DMS153 treated with DMSO at 0.1 percent for 48 hours (cell line): ENCODE measurements around the gene BUB1B.
"Not testable (repeated sequence)": the region's sequence is repeated elsewhere in the genome, so short reads cannot be mapped to it uniquely, and the experiment has no call there.

ENCODE experiments used
- DNase-seq: peaks from one replicate; lab custom pipeline; 2025; ENCODE audit not compliant: unreplicated experiment; lab: John Stamatoyannopoulos, UW

The BUB1B gene, protein sequence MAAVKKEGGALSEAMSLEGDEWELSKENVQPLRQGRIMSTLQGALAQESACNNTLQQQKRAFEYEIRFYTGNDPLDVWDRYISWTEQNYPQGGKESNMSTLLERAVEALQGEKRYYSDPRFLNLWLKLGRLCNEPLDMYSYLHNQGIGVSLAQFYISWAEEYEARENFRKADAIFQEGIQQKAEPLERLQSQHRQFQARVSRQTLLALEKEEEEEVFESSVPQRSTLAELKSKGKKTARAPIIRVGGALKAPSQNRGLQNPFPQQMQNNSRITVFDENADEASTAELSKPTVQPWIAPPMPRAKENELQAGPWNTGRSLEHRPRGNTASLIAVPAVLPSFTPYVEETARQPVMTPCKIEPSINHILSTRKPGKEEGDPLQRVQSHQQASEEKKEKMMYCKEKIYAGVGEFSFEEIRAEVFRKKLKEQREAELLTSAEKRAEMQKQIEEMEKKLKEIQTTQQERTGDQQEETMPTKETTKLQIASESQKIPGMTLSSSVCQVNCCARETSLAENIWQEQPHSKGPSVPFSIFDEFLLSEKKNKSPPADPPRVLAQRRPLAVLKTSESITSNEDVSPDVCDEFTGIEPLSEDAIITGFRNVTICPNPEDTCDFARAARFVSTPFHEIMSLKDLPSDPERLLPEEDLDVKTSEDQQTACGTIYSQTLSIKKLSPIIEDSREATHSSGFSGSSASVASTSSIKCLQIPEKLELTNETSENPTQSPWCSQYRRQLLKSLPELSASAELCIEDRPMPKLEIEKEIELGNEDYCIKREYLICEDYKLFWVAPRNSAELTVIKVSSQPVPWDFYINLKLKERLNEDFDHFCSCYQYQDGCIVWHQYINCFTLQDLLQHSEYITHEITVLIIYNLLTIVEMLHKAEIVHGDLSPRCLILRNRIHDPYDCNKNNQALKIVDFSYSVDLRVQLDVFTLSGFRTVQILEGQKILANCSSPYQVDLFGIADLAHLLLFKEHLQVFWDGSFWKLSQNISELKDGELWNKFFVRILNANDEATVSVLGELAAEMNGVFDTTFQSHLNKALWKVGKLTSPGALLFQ

DNA sequence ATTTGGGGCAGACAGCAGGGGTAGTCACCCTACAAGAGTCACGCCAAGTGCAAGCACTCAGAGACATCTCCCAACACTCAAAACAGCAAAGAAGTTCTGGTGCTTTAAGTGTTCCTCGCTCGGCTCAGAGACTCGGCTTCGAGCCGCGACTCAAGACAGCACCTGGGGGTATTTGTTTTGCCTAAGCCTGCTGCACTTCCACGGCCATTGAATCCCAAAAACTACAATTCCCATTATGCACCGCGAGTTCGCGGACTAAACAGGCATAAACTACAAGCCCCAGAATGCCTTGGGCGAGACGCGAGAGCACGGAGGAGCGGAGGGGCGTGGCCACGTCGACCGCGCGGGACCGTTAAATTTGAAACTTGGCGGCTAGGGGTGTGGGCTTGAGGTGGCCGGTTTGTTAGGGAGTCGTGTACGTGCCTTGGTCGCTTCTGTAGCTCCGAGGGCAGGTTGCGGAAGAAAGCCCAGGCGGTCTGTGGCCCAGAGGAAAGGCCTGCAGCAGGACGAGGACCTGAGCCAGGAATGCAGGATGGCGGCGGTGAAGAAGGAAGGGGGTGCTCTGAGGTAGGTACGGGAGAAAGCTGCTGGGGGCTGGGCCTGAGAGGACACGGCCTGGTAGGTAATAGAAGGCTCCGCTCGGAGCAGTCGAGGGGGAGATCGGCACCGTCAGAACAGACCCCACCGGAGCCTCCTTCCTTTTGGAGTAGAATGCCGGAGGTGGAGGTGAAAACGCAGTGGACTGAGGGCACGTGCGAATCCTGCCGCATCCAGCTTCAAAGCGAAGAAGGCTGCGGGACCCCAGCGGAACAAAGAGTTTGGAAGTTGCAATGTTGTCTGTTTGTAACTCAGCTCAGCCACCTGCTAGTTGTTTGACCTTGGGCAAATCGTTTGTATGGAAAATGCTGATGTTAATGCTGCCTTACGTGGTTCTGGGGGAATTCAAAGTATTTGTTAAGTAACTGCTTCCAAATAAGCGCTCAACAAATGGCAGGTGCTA is at the start of gene BUB1B:
BUB1B (plus strand) TSS at position 381 of the 1,000 bp plus-strand sequence; CDS start at position 533, 152 bp downstream.
- peak; percentile 72 for DNase-seq

DNA sequence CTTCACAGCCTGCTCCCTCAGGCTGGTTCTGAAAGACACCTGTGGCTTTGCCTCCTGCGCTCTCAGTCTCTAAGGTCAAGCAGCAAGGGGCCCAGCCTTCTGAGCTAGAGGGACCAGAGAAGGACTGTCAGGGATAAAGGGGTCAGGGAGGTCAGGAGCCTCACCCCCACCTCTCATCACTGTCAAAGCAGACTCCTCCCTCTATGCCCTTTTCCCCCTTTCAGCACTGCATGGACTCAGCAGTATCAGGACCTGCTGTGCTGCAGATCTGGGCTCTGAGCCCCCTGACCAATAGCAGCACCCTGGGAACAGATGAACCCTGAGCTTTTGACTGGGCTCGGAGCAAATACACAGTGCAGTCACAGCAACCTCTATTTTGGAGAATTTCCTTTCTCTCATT is 49.0 kb upstream of the BUB1B start:
- no peak for DNase-seq

DNA sequence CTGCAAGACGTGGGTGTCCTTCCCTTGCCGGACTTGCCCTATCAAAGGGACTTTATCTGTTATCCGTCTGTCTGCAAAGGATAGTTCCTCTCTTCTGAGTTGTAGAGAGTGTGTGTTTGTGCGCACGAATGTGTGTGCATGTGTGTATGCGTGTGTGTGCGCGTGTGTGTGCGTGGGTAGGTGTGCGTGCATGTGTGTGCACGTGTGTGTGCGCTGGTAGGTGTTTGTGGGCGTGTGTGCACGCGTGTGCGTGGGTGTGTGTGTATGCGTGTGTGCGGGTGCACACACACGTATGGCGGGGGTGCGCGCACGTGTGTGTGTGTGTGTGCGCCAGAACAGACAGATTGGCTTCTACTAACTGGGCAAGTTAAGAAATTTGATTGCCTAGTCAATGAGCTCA is 48.1 kb upstream of the BUB1B start:
- DNase-seq, result no peak

DNA sequence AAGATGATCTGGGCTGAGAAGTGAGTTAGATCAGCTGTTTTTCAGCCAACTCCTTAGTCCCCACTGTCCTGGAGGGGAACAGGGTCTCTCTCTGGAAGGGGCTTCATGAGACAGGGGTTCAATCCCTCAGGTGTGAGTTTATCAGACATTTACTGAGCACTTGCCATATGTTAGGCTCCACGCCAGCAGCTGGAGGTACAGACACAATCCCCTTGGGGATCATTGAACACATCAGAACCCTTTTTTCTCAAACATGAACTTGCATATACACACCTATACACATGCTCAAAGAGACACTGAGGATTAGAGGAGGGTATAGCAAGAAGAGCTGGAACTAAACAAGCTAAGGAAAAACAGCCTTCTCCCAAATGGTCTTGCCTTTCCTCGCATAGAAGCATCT is 46.7 kb upstream of the BUB1B start:
- no peak for DNase-seq

DNA sequence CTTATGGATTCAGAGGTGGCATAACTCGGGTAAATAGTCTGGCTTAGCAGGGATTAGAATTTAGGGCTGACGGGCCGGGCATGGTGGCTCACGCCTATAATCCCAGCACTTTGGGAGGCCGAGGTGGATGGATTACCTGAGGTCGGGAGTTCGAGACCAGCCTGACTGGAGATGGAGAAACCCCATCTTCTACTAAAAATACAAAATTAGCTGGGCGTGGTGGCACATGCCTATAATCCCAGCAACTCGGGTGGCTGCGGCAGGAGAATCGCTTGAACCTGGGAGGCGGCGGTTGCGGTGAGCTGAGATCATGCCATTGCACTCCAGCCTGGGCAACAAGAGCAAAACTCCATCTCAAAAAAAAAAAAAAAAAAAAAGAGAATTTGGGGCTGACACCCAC is 45.8 kb upstream of the BUB1B start:
- DNase-seq, result not testable (repeated sequence)

DNA sequence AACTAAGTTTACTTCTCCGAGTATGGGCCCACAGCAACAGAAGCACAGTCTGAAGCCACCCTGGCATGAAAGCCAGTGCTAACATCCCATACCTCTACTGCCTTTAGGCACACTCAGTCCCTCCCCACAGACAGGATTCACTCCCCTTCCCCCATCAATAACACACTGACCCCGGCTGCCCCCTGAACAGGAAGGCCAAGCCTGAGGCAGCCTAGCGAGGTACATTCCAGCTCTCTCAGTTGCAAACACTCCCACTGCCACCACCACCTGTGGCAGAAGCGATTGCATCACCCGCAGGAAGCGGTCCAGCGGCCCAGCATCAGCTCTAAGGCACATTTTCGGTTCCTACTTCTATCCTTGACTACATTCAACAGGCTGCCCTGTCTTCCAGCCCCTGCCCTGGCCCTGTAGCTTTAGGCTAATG is 45.2 kb upstream of the BUB1B start:
- DNase-seq, result no peak

DNA sequence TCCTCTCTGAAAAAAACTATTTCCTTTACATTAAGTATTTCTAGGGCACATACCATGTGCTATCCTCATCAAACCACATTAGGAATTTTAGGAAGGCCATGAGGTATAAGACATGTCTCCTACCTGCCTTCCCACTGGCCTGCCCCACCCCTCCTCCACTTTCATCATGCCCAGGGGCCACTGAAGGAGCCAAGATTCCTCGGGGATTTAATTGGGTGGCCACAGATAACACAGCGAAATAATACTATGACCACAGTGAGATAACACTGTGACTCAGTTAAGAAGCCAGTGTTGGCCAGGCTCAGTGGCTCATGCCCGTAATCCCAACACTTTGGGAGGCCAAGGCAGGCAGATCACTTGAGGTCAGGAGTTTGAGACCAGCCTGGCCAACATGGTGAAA is 42.4 kb upstream of the BUB1B start:
- DNase-seq, result no peak

DNA sequence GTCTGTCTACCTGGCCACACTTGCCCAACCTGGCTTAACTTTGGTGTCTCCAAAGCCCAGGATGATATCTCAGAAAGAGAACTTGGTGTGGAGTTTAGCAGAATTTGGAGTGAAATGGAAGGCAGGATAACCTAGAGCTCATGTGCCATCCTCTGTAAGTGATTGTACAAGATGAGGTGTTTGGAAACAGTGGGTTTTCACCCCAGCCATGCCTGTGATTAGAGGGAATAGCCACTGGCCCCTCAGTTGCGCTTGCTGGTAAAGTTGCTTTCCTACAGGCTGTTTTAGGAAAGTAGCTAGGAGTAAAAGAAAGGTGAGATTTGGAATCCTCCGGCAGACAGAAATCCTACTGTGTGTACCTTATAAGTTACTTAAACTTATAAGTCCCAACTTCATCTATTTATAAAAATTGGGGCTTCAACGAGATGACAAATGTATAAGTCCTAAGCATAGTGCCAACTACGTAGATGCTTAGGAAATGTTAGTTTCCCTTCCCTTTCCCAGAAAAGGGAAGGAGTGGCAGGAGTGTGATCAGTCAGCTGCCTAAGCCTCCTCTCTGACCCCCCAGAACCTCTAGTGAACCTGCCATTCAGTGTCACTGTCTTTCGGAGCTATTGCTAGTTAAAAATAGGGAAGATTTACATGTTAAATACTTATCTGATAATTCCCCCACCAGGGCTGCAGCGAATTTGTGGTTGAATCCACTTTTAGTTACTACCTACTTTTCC is 38.8 kb upstream of the BUB1B start:
- DNase-seq, result no peak

DNA sequence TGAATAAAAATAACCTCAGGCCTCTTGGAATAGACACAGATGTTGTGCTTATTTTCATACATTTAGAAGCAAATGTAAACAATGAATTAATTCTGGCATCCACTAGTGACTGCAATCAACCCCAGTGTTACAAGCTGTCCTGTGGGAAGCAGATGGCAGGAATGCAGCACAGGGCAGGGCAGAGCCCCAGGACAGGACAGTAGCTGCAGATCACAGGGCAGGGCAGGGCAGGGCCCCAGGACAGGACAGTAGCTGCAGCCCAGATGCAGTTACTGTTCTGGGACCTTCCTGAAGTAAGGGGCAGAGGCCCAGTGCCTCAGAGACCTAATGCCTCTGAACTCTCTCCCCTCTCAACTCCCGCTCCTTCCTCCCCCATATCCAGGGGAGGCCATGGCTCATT is 37.9 kb upstream of the BUB1B start:
- DNase-seq, result not testable (repeated sequence)

DNA sequence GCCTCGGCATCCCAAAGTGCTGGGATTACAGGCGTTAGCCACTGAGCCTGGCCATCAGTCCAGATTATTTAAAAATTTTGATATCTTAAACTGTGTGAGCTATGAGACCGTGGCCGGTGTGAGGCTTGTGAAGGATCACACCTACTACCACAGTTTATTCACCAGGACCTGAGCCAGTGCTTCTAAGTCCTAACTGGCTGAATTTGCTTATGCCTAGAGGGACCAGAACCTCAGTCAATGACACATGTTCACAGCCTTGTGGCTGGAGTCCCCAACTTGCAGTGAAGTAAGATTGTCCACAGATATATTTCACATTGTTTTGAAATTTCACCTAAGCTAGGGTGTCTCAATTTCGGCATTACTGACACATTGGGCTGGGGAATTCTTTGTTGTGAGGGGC is 37.0 kb upstream of the BUB1B start:
- DNase-seq, result not testable (repeated sequence)

DNA sequence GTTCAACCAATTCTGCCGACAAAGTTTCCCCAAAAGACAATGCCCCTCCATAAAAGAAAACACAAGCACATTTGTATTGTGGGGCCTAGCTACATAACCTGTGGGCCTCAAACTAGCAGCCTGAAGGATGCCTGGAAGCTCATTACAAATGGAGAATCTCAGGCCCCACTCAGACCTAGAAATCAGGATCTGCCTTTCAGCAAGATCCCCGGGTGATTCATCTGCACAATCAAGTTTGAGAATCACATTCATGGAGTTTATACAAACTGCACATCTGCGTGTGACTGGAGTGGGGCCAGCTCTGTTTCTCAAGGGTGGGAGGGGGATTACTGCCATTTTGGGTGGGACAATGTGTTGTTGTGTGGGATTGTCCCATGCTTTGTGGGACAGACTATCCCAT is 36.5 kb upstream of the BUB1B start:
- DNase-seq, result not testable (repeated sequence)

DNA sequence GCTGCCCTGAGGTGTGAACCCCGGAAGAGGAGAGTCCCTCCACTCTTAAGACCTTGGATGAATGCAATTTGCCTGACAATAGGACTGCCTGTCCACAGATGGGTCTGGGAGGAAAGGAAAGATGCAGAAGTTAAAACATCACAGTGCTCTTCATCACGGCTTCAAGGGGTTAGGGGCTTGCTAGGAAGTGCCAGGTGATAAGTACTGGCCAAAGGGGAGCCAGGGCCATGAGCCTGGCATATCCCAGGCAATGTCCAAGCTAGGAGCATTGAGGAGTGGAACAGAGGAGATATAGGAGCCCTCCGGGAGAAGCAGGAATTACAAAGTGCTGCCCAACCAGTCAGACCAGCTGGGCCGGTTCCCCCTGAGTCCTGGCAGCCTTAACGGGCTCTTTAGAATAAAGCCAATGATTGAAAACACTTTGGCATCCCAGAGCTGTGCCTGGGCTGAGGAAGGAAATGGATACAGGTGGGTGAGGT is 36.0 kb upstream of the BUB1B start:
- DNase-seq, result not testable (repeated sequence)

DNA sequence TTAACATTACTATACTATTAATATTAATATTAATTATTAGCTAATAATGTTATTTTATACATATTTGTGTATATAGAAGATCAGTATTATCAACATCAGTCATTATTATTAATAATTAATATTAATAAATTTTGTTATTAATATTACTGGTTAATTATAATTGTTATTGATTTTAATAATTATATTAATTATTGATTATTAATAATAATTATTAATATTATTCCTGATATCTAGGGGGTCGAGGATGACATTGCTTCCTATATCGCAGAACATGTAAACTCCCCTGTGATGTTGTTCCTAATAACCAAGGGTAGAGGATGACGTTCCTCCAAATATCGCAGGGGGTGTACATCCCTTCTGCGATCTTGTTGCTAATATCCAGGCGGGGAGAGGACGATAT is 34.9 kb upstream of the BUB1B start:
- DNase-seq, result no peak

DNA sequence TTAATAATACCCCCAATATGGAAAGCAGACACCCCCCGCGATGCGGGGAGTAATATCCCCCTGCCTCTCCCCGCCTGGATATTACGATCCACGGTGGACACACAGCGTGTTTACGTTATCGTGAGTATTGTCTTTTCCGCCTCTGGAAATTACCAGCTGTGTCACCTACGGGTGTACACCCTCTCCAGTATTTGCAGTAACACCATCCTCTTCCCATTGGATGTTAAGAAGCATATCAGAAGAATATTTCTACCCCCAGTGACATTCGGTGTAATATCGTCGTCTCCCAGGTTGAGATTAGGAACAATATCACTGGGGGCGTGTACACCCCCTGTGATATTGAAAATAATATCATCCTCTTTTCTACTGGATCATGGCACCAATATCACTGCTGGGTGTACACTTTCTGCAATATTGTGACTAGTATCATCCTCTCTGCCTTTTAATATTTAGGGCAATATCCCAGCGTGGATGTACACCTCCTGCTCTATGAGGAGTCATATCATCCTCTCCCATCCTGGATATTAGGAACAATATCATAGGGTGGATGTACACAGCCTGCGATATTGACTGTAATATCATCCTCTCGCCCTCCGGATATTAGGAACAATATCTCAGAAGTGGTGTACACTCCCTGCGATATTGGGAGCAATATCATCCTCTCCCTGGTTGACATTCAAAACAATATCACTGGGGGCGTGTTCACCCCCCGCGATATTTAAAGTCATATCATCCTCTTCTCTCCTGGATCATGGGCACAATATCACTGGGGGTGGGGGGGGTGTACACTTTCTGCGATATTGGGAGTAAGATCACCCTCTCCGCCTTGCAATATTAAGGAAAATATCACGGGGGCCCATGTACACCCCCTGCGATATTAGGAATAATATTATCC is 31.9 kb upstream of the BUB1B start:
- DNase-seq, result no peak

DNA sequence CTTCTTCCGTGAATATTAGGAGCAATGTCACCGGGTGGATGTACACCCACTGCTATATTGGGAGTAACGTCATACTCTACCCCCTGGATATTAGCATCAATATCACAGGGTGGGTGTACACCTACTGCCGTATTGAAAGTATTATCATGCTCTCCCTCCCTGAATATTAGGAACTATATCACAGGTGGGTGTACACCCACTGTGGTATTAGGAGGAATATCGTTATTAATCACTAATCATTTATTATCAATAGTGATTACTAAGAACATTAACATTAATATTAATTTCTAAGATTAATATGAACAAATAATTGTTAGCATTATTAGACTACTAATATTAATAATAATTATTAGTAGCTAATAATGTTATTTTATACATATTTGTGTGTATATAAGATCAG is 30.8 kb upstream of the BUB1B start:
- no peak for DNase-seq

DNA sequence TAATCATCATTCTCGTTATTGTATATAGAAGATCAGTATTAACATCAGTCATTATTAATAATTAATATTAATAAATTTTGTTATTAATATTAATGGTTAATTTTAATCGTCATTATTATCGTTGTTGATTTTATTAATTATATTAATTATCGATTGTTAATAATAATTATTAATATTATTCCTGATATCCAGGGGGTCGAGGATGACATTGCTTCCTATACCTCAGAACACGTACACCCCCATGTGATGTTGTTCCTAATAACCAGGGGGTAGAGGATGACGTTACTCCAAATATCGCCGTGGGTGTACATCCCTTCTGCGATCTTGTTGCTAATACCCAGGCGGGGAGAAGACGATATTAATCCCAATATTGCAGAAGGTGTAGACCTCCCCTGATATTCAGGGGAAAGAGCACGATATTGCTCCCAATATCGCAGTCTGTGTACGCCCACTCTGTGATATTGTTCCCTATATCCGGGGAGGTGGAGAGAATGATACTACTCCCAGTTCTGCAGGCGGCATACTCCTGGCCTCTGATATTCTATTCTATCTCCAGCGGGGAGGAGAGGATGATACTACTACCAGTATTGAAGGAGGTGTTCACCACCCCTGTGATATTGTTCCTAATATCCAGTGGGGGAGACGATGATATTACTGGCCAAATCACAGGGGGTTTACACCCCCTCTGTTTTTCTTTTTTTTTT is 29.9 kb upstream of the BUB1B start:
- DNase-seq, result no peak

DNA sequence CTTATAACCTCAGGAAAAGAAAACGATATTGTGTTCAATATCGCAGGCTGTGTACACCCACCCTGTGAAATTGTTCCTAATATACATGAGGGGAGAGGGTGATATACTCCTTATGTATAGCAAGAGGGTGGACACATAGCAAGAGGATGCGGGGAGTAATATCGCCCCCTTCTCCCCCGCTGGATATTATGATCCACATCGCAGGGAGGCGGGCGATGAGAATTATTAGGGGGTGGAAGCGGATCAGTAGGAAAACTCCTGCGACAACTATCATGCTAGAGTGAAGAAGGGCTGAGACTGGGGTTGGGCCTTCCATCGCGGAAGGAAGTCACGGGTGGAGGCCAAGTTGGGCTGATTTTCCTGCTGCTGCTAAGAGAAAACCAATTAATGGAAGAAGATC is 27.3 kb upstream of the BUB1B start:
- DNase-seq, result no peak

DNA sequence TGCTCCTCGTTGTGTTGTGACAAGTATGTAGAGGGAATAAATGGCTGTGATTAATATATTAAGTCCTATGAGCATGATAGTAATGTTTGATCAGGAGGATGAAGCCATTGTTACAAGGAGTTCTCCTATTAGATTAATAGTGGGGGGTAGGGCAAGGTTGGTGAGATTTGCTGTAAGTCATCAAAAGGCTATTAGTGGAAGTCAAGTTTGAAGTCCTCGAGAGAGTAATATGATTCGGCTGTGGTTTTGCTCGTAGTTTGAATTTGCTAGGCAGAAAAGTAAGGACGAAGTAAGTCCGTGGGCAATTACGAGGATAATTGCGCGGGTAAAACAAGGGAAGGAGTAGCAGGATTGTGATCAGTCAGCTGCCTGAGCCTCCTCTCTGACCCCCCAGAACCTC is 26.0 kb upstream of the BUB1B start:
- DNase-seq, result no peak
